Right atrium auricular region (tissue), 2 donors: ENCODE results near the gene LBH. TPM values are rescaled to one million over a fixed set of nuclear protein-coding genes. Genes with fewer than 3 reads are reported as not detected.

ENCODE experiments used
- DNase-seq: peaks from one replicate; pipeline ENCODE4 v3.0.0-alpha.2; 2019; ENCODE audit warnings: low spot score
- H3K27ac ChIP-seq, 2 donors: fragments of 200-600 bp; sonication (generic); 1 replicate in 1 of 2; 2 replicates in 1 of 2; pipeline ENCODE4 v1.5.1; 2016 to 2019
- H3K27me3 ChIP-seq, 2 donors: fragments of 200-600 bp; sonication (generic); one replicate each; pipeline versions ENCODE4 v1.5.1 to v1.6.0; 2017 to 2019
- H3K36me3 ChIP-seq: fragments of 200-600 bp; sonication (generic); one replicate; pipeline ENCODE4 v1.5.1; 2016
- H3K4me1 ChIP-seq, 2 donors: fragments of 200-600 bp; sonication (generic); one replicate each; pipeline versions ENCODE4 v1.5.1 to v1.6.0; 2017 to 2019
- H3K4me3 ChIP-seq, 2 donors: fragments of 200-600 bp; sonication (generic); 1 replicate in 1 of 2; 2 replicates in 1 of 2; pipeline ENCODE4 v1.5.1; 2017 to 2019; ENCODE audit warnings: mild to moderate bottlenecking in 1 of 2, moderate library complexity in 1 of 2
- H3K9me3 ChIP-seq, 2 donors: fragments of 200-600 bp; sonication (generic); one replicate each; pipeline ENCODE4 v1.5.1; 2019
- CTCF ChIP-seq, 2 donors: fragments of 200-600 bp; sonication (generic); IDR thresholded peaks; one replicate each; pipeline ENCODE4 v1.5.1; 2019; ENCODE audit warnings: antibody characterized with exemption in 2 of 2
- total RNA-seq, 2 donors: library from RNA; depleted of rRNA; stranded (reverse); fragments of >200 nt; gene quantifications; one replicate each; pipeline ENCODE4 v1.1.0, GENCODE V29; 2016

The LBH gene
- total RNA-seq, 2 donors from 2014 or later: 18.9 to 54.6 TPM

- Histone ChIP-seq H3K9me3 (no peaks in the 10 kb centered on the region), H3K4me3 (no peak overlapping the region), H3K36me3 (no peaks in the 10 kb centered on the region), H3K4me1 (peaks cover 0 to 23% of the 10 kb centered on the region in 2 donors), H3K27me3 (no peaks in the 10 kb centered on the region), H3K27ac (no peak overlapping the region)
- no peak for DNase-seq
- TF ChIP-seq CTCF (IDR thresholded peaks at IDR 0.05): no peak
Measured at GRCh38 chr2:30303095-30303494, 71.8 kb downstream of the LBH start.

- H3K27me3 ChIP-seq: no peaks in the 10 kb centered on the region
- no peak for TF ChIP-seq CTCF (IDR thresholded peaks at IDR 0.05)
- DNase-seq: no peak
- no peak overlapping the region for H3K4me3 ChIP-seq
- no peaks in the 10 kb centered on the region for H3K9me3 ChIP-seq
- peaks cover 0 to 17% of the 10 kb centered on the region in 2 donors for H3K4me1 ChIP-seq
- H3K36me3 ChIP-seq: no peaks in the 10 kb centered on the region
- no peak overlapping the region for H3K27ac ChIP-seq
Measured at GRCh38 chr2:30305235-30305634, 73.9 kb downstream of the LBH start.

GRCh38 chr2:30306522-30306921, 75.2 kb downstream of the LBH start:
- no peak for TF ChIP-seq CTCF (IDR thresholded peaks at IDR 0.05)
- no peaks in the 10 kb centered on the region for H3K27me3 ChIP-seq
- no peaks in the 10 kb centered on the region for H3K36me3 ChIP-seq
- DNase-seq: no peak
- H3K4me3 ChIP-seq: no peak overlapping the region
- peaks cover 0 to 4% of the 10 kb centered on the region in 2 donors for H3K4me1 ChIP-seq
- no peaks in the 10 kb centered on the region for H3K9me3 ChIP-seq
- no peak overlapping the region for H3K27ac ChIP-seq

- Histone ChIP-seq H3K36me3 (no peaks in the 10 kb centered on the region), H3K4me3 (no peak overlapping the region), H3K27ac (no peak overlapping the region), H3K4me1 (no peaks in the 10 kb centered on the region), H3K9me3 (no peaks in the 10 kb centered on the region), H3K27me3 (no peaks in the 10 kb centered on the region)
- TF ChIP-seq CTCF (IDR thresholded peaks at IDR 0.05): no peak
- no peak for DNase-seq
Measured at GRCh38 chr2:30308280-30308679, 76.9 kb downstream of the LBH start.

Other genes with a start within 250 kb of the LBH start
- 10 to 100 TPM; 36.3 to 45.5 TPM for gene YPEL5, start 84.5 kb upstream of the LBH start, total RNA-seq
- gene LCLAT1, start 215.7 kb downstream of the LBH start, total RNA-seq: 10 to 100 TPM; 13.2 to 14.3 TPM